Epithelial cell of esophagus (primary cell): ENCODE results near the gene CKAP4.

Source experiments
- DNase-seq: peaks from one replicate; pipeline ENCODE4 v3.0.0; 2010; ENCODE audit warnings: low read depth
- H3K4me3 ChIP-seq: 2 replicates; pipeline ENCODE4 v1.5.1; 2011; ENCODE audit warnings: mild to moderate bottlenecking, low read length, control low read depth
- TF ChIP-seq, protein P1 (sequence below): IDR thresholded peaks from 2 replicates; pipeline ENCODE4 v1.5.1; 2011; ENCODE audit warnings: low read depth, mild to moderate bottlenecking, low read length, control low read depth, inconsistent platforms; ENCODE audit not compliant: insufficient read depth; ENCODE audit errors: missing control alignments

The CKAP4 gene

DNA sequence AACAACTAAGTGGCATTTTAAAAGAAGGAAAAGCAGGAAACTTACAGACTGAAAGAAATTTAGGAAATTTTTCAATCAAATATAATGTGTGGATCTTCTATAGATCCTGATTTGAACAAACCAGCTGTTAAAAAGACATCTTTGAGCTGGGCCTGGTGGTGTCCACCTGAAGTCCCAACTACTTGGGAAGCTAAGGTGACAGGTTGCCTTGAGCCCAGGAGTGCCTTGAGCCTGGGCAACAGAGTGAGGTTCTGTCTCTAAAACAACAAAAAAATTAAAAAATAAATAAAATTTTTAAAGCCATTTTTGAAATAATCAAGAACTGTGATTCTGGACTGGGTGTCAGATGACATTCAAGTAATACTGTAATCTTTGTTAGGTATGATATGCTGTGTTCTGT lies 7.0 kb downstream of the CKAP4 start:
- no peak for DNase-seq
- TF ChIP-seq, protein P1, sequence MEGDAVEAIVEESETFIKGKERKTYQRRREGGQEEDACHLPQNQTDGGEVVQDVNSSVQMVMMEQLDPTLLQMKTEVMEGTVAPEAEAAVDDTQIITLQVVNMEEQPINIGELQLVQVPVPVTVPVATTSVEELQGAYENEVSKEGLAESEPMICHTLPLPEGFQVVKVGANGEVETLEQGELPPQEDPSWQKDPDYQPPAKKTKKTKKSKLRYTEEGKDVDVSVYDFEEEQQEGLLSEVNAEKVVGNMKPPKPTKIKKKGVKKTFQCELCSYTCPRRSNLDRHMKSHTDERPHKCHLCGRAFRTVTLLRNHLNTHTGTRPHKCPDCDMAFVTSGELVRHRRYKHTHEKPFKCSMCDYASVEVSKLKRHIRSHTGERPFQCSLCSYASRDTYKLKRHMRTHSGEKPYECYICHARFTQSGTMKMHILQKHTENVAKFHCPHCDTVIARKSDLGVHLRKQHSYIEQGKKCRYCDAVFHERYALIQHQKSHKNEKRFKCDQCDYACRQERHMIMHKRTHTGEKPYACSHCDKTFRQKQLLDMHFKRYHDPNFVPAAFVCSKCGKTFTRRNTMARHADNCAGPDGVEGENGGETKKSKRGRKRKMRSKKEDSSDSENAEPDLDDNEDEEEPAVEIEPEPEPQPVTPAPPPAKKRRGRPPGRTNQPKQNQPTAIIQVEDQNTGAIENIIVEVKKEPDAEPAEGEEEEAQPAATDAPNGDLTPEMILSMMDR: no peak
- H3K4me3 ChIP-seq: no peak overlapping the region

DNA sequence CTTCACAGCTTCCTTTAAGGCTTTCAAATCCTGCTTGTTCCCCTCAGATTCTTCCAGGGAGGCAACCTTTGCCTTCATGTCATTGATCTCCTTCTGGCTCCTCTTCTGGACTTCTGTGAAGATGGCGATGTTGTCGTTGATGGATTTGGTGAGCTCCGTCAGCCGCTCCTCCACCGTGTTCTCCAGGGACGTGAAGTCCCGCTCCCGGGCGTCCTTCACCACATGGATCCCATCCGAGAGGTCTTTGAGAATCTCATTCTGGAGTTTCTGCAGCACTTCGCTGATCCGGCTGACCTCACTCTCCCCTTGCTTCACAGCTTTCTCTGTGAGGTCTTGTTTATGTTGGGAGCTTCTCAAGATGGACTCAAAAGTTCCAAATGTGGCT lies 7.9 kb downstream of the CKAP4 start:
- H3K4me3 ChIP-seq: no peak overlapping the region
- no peak for DNase-seq
- TF ChIP-seq, protein P1: no peak

DNA sequence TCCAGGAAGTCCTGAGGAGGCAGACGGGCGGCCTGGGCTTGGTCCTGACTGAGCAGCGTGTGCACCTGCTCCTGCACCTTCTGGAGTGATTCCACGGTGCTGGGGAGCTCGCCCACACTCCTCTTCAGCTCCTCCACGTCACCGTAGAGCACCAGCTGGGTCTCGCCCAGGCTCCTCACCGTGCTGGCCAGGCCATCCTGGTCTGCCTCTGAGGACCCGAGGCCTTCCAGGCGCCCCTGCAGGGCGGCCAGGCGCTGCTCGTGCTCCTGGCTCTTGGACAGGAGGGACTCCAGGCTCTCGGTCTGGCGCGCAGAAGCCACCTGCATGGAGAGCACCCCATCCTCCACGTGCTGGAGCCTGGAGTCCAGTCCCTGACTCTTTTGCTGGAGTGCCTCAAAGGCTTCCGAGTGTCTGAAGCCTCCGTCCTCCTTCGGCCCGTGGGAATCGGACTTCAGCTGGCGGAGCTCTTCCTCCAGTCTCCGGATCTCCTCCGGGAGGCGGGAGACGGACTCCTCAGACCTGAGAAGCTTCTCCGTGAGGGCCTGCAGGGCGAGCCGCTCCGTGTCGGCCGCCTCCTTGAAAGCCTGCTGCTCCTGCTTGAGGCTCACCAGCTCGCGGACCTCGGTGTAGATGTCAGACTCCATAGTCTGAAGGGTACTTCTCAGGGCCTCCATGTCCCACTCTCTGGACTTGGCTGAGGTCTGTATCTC lies 8.4 kb downstream of the CKAP4 start:
- no peak for DNase-seq
- no peak overlapping the region for H3K4me3 ChIP-seq
- TF ChIP-seq, protein P1: no peak

DNA sequence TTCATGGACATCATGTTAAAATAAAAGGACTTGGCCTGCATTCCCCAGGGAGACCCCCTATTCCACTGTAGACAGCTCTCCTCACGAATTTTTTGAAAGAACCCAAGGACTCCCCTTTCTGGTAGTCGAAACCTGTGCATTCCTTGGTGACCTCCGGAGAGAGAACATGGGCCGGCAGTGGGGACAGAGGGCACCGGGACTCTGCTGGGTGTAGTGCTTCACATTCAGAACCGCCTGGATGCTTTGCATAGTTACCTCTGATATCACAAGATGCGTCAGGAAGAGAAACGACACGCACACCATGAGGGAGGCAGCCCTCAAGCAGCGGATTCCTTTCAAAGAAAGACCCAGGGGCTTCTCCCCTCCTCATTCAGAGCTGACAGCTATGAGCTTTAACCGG lies 9.7 kb downstream of the CKAP4 start:
- no peak for DNase-seq

DNA sequence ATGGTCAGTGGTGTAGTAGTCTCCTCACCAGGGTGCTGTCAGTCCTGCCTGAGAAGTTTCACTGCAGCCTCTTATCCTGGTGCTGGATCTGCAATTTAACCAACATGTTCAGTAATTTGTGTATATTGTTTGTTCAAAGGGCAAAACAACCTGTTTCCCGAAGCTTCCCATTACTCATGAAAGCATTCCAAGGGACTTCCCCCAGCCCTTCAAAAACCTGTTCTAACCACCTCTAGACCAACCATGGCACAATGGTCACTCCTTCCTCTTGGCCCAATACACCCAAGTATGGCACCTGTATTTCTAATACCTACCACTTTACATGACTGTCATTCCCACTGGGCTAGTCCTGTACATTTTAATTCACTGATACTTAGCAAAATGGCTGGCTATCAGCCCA lies 12.1 kb downstream of the CKAP4 start:
- DNase-seq: peak; percentile 61
- H3K4me3 ChIP-seq: no peak overlapping the region
- TF ChIP-seq, protein P1: no peak

More for the DNA sequence above, 9.7 kb downstream of the CKAP4 start:
- TF ChIP-seq, protein P1: no peak
- no peak overlapping the region for H3K4me3 ChIP-seq

DNA sequence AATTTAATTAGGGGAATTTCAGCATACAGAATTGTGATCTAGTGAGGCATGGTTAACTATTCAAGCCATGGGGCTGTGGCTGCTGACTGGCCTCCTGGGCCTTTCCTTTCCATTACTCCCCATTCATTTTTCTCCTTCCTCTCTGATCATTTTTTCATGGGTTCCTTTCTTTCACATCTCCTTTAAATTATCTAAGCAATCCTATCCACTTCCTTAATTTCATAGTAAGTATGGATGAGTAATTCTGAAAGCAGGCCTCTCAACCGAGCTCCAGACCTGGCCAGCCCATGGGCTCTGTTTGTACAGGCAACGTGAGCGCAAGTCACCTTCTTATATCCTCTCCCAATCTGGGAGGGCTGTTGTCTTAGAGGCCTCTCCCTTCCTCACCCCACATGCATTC lies 13.4 kb downstream of the CKAP4 start:
- peak; percentile 87 for DNase-seq
- no peak overlapping the region for H3K4me3 ChIP-seq
- TF ChIP-seq, protein P1: no peak

DNA sequence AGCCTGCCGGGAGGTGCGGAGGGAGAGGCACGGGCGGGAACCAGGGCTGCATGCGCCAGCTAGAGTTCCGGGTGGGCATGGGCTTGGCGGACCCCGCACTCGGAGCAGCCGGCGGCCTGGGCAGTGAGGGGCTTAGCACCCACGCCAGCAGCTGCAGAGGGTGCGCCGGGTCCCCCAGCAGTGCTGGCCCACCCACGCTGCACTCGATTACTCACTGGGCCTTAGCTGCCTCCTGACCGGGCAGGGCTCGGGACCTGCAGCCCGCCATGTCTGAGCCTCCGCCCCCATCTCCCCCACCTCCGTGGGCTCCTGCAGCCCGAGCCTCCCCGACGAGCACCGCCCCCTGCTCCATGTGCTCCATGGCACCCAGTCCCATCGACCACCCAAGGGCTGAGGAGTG lies 14.8 kb downstream of the CKAP4 start:
- no peak for DNase-seq
- TF ChIP-seq, protein P1: no peak

More for the DNA sequence above, 14.8 kb downstream of the CKAP4 start:
- no peak overlapping the region for H3K4me3 ChIP-seq
